RWPE1 (cell line): ENCODE measurements around the gene NXNL1.

ENCODE experiments used
- CTCF ChIA-PET: fragments of 350-600 bp; sonication (Branson Sonifier 250); formaldehyde crosslinking; extraction: SDS; loops from one replicate; lab custom pipeline; 2021; lab: Yijun Ruan, JAX
- POLR2A ChIA-PET: fragments of 400-600 bp; formaldehyde crosslinking; extraction: SDS; loops from one replicate; lab custom pipeline; 2020; ENCODE audit warnings: antibody characterized with exemption; ENCODE audit not compliant: low non-redundant PET; lab: Yijun Ruan, JAX
- DNase-seq: peaks from one replicate; pipeline ENCODE4 v3.0.0; 2012; ENCODE audit warnings: low spot score
- H3K27ac ChIP-seq: fragments of 450-650 bp; 2 replicates; pipeline ENCODE4 v1.5.1; 2017
- TF ChIP-seq, protein P1 (sequence below): fragments of 450-650 bp; conservative IDR thresholded peaks from 2 replicates; pipeline ENCODE4 v1.5.1; 2017; ENCODE audit warnings: low read depth, mild to moderate bottlenecking

Gene NXNL1

GRCh38 chr19:17487284-17488121 is 26.8 kb upstream of the NXNL1 start:
- peak overlapping the region; percentile 29; the same call in 1 of the 2 replicates for H3K27ac ChIP-seq
- POLR2A ChIA-PET: no interaction called here
- CTCF ChIA-PET: interaction anchor here (1.2 kb wide), 1 partner anchor 8 kb away, joined by 12 read pairs; no protein-coding TSS in a partner anchor
- no peak for DNase-seq
- TF ChIP-seq, protein P1, sequence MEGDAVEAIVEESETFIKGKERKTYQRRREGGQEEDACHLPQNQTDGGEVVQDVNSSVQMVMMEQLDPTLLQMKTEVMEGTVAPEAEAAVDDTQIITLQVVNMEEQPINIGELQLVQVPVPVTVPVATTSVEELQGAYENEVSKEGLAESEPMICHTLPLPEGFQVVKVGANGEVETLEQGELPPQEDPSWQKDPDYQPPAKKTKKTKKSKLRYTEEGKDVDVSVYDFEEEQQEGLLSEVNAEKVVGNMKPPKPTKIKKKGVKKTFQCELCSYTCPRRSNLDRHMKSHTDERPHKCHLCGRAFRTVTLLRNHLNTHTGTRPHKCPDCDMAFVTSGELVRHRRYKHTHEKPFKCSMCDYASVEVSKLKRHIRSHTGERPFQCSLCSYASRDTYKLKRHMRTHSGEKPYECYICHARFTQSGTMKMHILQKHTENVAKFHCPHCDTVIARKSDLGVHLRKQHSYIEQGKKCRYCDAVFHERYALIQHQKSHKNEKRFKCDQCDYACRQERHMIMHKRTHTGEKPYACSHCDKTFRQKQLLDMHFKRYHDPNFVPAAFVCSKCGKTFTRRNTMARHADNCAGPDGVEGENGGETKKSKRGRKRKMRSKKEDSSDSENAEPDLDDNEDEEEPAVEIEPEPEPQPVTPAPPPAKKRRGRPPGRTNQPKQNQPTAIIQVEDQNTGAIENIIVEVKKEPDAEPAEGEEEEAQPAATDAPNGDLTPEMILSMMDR: no peak

DNA sequence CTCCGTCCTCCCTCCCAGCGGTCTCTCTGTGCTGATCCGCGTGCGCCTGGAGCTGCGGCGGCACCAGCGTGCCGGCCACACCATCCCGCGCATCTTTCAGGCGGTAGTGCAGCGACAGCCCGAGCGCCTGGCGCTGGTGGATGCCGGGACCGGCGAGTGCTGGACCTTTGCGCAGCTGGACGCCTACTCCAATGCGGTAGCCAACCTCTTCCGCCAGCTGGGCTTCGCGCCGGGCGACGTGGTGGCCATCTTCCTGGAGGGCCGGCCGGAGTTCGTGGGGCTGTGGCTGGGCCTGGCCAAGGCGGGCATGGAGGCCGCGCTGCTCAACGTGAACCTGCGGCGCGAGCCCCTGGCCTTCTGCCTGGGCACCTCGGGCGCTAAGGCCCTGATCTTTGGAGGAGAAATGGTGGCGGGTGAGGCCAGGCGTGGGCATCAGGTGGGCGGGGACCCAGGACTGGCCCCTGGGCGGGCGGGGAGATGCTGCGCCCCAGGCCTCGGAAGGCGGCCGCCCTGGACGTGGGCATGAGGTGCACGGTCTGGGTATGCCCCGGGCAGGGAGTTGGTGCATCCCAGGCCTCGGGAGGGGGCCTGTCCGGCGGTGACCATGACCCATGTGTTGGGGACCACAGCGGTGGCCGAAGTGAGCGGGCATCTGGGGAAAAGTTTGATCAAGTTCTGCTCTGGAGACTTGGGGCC is 26.0 kb upstream of the NXNL1 start:
- no peak for DNase-seq
- CTCF ChIA-PET: no interaction called here
- no peak overlapping the region for H3K27ac ChIP-seq
- POLR2A ChIA-PET: no interaction called here
- TF ChIP-seq, protein P1: no peak

- TF ChIP-seq, protein P1: no peak
- CTCF ChIA-PET: interaction anchor here (0.6 kb wide), 2 partner anchors 28 to 36 kb away, joined by 3 to 6 read pairs; no protein-coding TSS in a partner anchor
- peak overlapping the region; percentile 60 for H3K27ac ChIP-seq
- no peak for DNase-seq
- POLR2A ChIA-PET: no interaction called here
Observed at GRCh38 chr19:17484520-17485185, 23.9 kb upstream of the NXNL1 start.

- ChIA-PET POLR2A (no interaction called here), CTCF (no interaction called here)
- DNase-seq: no peak
- H3K27ac ChIP-seq: 0 out of 2 replicates have a peak overlapping the region, but pooled peaks have one; percentile 6
- TF ChIP-seq, protein P1: no peak
Observed at GRCh38 chr19:17483605-17484002, 22.9 kb upstream of the NXNL1 start.

- ChIA-PET CTCF (no interaction called here), POLR2A (no interaction called here)
- no peak for DNase-seq
- TF ChIP-seq, protein P1: no peak
- H3K27ac ChIP-seq: peak overlapping the region; percentile 6; the same call in 1 of the 2 replicates
Observed at GRCh38 chr19:17482877-17483604, 22.3 kb upstream of the NXNL1 start.
